GM19372 (cell line): Measurements from ENCODE around the gene C17orf75.
"Not testable (repeated sequence)": the region's sequence is repeated elsewhere in the genome, so short reads cannot be mapped to it uniquely, and the experiment has no call there.

Source experiments
- ATAC-seq: cut with Tn5 transposase; IDR thresholded peaks from one replicate; pipeline ENCODE4 v1.9.1; 2021; ENCODE audit warnings: mild to moderate bottlenecking, low read depth, moderate library complexity; ENCODE audit not compliant: unreplicated experiment

C17orf75 gene

DNA sequence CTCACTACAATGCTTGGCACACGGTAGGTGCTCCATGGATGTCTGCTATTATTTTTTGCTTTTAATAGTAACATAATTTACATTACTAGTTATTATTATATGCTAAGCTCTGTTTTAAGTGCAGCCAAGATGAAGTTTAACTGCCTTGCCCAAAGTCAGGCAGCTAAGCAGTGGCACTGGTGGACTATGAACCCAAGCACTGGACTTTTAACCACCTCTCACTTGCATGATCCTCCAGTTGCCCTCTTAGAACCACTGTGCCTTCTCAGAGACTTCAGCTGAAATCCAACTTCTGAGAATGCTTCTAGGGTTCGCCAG is 6.5 kb upstream of the C17orf75 start:
- ATAC-seq = no peak

DNA sequence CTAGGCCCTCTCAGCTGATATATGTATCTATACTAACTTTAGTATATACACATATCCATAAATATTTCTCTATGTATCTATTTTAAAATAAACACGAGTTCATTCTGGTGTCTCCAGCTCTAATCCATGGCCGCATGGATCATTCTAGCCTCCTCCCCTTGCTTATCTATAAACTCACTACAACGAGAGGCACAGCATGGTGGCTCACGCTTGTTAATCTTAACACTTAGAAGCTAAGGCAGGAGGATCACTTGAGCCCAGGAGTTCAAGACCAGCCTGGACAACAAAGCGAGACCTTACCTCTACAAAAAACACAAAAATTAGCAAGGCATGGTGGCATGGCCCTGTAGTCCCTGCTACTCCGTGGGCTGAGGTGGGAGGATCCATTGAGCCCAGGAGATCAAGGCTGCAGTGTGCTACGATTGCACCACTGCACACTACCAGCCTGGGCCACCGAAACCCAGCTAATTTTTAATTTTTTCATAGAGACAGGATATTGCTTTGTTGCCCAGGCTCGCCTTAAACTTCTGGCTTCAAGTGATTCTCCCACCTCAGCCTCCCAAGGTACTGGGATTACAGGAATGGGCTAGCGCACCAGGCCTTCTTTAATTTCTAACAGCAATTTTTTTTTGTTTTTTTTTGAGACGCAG is 4.1 kb upstream of the C17orf75 start:
- no peak for ATAC-seq

DNA sequence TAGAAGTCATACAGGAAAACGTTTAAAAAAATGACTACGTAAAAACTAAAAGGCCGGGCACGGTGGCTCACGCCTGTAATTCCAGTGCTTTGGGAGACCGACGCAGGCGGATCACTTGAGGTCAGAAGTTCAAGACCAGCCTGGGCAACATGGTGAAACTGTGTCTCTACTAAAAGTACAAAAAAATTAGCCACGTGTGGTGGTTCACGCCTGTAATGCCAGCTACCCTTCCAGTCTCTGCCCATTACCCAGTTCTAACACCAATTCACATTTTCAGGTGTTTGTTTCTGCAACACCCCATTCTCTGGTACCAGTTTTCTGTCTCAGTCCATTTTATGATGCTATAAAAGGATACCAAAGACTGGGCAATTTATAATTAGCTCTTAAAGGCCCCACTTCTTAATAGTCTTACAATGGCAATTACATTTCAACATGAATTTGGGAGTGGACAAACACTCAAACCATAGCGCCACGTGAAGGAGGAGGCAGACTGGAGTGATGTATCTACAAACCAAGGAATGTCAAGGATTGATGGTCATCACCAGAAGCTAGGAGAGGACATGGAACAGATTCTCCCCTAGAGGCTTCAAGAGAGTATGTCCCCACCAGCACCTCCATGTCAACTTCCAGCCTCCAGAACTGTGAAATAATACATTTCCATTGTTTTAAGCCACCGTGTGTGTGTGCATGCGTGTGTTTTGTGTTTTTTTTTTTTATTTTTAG is 791 bp upstream of the C17orf75 start:
- ATAC-seq = no peak

DNA sequence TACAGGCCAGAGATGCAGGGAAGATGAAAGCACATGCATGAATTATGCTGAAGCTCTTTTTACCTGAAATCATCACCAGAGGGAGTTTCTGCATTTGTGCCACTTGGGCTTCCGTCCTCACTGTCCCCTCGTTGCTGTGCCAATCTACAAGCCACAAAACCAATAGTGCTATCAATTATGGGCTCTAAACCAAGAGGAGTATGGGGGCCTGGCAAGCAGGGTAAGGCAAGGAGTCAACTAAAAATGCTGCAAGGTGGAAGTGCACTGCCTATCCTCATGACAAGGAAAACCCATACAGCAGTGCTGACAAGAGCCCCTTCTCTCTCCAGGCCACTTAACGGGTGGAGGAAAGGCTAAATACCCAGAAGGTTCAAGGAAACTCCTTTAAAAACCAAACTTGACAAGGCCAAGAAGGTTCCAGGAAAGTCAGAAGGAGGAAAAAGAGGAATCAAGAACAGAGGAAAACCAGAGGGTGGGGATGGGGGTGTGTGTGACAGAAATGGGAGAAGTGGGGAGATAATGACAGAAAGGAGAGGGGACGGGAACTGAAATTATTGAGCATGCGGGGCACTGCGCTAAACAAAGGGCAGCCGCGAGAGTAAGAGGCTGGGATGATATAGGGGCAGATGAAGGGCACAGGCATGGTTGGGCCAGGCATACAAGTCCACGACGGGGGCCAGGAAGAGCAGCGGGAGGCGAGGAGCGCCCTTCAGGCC is 674 bp downstream of the C17orf75 start:
- ATAC-seq = peak; percentile 13

DNA sequence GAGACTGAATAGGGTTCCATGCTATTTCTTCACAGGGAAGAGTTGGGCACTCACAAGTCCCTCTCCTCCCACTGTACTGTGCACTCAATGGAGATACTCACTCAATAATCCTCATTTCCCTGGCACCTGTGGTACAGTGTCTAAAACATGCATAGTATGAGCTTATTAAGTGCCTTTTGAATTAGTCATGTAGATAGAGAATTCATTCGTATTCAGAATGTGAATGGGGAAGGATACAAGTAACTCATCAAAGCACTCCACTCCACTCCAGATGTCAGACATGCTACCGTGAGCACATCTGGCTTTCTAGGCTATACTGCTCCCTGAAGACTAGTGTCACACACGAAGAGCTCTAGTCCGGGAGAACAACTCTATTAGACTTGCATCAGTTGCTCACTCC is 6.3 kb downstream of the C17orf75 start:
- no peak for ATAC-seq

DNA sequence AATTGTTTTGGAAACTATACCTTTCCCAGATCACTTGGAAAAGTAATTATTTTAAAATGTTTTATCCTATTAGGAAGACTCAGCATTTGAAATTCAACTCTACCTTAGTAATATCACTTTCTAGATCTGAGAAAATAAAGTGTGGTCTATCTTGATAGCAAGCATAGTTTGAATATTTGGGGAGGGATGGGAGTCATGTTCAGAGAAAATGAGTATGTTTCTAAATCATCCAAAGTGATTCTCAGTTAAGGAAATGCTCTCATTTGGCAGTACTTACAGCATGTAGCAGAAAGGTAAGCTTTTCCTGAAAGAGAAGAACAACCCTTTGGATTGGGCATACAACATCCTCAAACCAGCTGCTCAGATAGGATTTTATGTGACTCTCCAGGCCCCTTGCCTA is 6.9 kb downstream of the C17orf75 start:
- ATAC-seq = no peak

DNA sequence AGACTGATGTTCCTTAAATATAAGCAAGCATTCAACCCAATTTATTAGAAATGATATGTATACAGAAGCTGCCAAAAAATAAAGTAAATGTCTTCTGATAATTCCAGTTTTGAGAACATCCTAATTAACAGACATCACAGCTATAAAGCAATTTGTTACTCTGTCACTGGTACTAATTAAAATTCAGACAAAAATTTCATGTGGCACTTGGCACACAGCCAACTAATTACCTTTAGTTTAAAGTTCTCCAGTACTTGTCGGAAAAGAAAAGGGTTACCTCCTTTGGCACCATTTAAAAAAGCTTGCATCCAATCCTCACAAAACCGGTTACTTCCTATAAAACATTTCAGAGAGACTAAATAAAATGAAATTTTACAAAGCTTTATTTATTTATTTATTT is 8.8 kb downstream of the C17orf75 start:
- no peak for ATAC-seq

DNA sequence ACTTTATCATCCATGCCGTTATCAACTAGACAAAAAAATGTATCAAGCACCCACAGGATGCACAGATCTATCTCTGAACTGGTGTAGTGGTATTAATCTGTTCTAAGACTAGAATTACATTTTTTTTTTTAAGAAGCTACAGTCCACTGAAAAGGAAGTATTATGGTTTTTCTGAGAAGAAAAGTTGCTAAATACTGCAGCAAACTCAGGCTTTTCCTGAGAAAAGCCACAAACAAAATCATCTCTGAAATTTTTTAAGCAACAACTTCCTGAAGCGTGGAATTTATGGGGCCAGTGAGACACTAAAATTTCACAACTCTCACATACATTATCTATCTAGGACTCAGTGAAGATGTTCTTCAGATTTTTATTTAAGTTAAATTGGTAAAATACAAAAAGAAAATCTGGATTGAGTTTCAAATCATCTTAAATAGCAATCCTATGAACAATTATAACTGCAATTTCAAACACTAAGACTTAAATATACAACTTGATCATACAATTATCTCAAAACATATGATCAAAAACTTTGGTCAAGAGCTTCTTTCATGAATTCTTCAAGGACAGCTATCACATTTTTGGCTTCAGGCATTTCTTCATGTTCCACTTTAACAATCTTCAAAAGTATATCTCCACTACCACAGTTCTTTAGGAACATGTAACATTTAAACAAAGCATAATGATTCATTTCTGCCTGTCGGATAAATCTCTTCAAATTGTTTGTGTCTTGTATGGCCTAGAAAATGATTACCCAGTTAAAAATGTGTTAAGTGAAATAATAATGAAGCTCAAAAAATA is 10.5 kb downstream of the C17orf75 start:
- no peak for ATAC-seq

DNA sequence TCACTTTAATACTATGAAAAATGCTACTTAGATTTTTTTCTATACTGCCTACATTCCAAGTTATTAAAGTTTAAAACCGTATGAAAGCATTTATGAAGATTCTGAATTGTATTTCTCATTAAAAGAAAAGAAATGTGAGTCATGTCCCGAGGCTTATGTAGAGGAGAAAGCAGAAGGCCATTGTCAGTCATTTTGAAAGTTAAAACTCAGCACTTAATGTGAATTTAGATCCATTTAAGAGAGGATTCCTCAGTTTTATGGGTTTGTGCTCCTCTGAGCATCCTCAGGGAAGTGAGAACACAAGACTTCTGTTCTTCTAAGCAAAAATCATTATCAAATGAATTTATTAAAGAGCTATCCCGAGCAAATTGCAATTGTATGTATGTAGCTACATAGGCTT is 11.8 kb downstream of the C17orf75 start:
- ATAC-seq = no peak

DNA sequence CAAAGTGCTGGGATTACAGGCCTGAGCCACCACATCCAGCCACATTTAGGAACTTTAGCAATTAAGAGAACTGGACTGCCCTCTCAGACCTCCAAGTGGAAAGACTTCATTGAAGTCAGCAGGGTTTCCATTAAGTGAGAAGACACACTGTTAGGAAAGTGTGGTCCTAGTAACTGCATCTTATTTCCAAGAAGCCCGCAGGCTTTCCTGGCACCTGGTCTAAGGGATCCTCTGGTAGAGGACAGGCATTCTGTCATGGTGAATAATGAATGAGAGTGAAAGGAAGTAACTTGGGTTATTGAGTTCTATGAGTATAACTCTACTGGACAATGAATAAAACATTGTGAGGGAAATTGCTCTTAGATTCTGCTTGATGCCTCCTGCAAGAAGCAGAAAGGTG is 14.1 kb downstream of the C17orf75 start:
- ATAC-seq = no peak

DNA sequence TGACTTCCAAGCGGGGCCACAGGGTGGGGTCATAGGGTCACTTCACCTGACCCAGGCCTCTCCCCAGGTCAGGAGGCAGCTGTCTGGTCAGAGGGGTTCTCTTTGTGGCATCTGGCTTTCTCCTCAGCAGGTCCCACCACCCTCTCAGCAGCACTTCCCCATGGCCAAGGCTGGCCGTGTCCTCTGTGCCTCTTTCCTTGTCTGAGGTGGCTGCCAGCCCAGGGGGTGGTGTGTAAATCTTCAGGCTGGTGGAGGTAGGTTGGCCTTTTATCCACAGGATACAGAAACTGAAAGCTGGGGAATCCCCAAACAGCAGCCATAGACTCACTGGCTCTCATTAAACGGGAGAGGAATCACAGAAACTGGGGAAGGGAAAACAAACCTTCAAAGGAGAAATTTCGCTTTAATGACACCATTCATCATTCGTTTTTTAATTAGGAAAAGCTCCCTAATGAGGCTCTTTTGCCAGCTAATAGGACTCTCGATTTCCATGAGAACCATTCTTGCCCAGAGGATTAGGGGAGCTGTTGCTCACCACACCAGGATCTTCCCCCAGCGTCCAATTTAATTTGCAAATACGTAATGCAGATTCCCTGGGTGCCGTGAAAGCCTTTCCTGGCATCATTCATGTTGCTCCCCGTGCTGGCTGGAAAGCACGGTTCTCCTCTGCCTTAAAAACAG is 18.0 kb downstream of the C17orf75 start:
- no peak for ATAC-seq

DNA sequence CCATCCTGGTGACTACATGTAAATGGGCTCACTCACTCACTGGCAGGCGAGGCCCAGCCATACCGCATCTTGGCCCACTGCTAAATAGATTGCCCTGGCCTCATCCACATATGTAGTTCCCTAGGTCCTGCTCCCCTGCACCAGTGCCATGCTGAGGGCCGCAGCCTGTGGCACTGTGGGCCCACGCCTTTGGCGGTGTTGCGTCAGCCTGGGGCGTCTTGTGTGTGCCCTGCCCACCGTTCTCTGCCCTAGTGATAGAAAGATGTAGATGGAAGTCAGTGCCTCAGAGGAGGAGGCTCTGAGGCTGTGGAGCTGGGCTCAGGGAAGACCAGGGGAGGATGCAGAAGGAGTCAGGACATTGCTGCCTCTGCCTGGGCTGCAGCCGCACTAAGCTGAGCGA is 18.9 kb downstream of the C17orf75 start:
- no peak for ATAC-seq

DNA sequence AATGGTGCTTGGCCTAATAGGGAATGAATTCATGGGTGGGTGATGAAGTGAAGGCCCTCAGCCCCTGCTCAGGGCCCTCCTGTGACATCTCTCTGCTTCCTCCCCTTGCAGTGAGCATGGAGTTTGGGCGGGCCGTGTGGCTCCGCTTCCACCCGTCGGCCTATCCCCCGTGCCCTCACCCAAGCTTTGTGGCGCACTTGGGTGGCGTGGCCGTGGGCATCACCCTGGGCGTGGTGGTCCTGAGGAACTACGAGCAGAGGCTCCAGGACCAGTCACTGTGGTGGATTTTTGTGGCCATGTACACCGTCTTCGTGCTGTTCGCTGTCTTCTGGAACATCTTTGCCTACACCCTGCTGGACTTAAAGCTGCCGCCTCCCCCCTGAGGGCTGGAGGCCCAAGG is 21.1 kb downstream of the C17orf75 start:
- ATAC-seq = no peak

DNA sequence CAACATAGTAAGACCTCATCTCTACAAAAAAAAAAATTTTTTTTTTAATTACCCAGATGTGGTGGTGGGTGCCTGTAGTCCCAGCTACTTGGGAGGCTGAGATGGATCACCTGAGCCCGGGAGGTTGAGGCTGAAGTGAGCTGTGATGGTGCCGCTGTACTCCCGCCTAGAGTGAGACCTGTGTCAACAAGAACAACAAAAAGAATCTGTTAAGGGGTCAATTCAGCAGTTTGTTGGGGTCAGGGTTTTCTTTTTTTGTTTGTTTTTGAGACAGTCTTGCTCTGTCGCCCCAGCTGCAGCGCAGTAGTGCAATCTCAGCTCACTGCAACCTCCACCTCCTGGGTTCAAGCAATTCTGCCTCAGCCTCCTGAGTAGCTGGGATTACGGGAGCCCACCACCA is 21.9 kb downstream of the C17orf75 start:
- ATAC-seq = not testable (repeated sequence)

DNA sequence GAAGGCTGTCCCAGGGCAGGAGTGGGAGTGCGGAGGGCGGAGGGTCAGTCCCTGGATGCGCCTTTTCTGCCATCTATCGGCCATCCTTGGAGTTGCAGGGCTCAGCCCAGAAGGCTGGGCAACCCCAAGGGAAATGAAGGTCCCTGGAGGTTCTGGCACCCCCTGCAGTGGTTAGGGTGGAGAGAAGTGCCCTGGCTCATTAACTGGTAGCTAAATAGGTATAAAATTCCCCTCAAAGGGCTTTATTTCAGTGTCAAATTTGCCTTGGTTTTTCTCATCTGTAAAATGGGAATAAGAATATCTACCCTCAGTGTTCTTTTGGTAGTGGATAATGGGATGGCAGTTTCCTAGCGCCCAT is 22.4 kb downstream of the C17orf75 start:
- ATAC-seq = peak; percentile 64

DNA sequence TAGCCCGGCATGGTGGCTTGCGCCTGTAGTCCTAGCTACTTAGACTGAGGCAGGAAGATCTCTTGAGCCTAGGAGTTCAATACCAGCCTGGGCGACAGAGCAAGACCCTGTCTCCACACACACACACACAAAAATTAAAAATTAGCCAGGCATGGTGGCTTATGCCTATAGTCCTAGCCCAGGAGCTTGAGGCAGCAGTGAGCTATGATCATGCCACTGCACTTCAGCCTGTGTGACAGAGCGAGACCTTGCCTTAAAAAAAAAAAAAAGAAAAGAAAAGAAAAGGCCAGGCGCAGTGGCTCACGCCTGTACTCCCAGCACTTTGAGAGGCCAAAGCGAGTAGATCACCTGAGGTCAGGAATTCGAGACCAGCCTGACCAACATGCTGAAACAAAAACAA is 23.9 kb downstream of the C17orf75 start:
- ATAC-seq = no peak

DNA sequence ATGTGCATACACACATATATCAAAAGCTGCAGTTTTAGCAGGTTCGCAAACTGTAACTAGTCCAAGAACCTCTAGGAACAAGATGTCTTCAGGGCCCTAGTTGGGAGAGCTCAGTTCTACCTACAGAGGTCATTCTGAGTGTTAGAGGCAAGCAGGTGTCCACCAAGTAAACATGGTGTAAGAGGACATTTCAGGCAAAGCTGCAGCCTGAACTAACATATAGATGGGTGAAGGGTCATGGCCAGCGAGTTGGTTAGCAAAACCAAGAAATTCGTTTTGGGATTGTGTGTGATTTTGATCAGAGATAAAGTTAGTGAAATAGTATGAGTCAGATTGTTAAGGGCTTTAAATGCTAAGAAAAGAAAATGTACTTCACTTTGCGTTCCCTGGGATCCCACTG is 24.6 kb downstream of the C17orf75 start:
- ATAC-seq = no peak

DNA sequence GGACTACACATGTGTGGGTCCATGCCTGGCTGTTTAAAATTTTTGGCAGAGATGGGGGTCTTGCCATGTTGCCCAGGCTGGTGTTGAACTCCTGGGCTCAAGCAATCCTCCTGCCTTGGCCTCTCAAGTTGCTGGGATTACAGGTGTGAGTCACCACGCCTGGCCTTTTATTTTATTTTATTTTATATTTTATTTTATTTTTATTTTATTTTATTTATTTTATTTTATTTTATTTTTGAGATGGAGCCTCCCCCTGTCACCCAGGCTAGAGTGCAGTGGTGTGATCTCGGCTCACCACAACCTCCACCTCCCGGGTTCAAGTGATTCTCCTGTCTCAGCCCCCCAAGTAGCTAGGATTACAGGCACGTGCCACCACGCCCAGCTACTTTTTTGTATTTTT is 25.3 kb downstream of the C17orf75 start:
- not testable (repeated sequence) for ATAC-seq

DNA sequence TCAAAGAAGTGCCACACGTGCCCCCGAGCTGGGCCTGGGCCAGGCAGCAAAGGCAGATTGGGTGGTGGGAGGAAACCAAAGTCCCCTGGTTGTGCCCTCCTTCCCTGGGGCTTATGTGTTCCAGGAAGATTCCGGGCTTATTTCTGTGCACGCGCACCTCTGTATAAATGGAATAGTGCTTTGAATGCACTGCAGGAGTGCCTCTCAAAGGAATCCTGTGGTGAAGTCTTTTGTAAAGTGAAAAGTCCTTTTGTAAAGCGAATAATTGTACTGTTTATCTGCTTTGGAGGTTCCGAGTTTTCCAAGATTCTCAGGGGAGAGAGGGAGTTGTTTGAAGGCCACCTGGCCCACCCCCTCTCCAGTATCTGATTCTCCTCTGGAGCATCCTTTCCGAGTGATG is 26.8 kb downstream of the C17orf75 start:
- ATAC-seq = no peak

DNA sequence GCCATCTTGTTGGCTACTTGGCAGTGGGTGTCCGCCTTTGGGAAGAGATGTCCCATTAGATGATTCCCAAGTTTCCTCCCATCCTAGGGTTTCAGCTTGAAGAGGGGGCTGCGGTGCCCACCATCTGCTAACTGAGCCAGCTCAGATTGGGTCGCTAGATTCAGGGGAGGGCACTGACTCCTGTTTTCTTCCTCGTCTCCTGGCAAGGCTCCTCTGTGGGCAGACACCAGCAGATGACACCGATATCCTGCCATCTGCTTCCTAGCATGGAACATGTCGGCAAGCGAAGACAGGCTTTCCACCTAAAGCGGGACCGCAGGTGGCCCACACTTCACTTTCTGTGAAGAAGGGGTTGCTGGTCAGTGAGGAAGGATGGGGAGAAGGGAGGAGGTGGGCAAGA is 27.3 kb downstream of the C17orf75 start:
- no peak for ATAC-seq
